Left ventricle myocardium inferior (tissue), 1 donor: ENCODE results near the gene MARK4. TPM values are rescaled to one million over a fixed set of nuclear protein-coding genes. Genes with fewer than 3 reads are reported as not detected.

Experiments
- DNase-seq: peaks from one replicate; pipeline ENCODE4 v3.0.0-alpha.2; 2020
- H3K27ac ChIP-seq: fragments of 200-600 bp; replicated peaks from 2 replicates; pipeline ENCODE4 v1.8.0; 2021
- H3K27me3 ChIP-seq: fragments of 200-600 bp; 2 replicates; pipeline ENCODE4 v1.8.0; 2021; ENCODE audit warnings: low read depth
- H3K36me3 ChIP-seq: fragments of 200-600 bp; 2 replicates; pipeline ENCODE4 v1.8.0; 2021
- H3K4me1 ChIP-seq: fragments of 200-600 bp; 2 replicates; pipeline ENCODE4 v1.8.0; 2021
- H3K4me3 ChIP-seq: fragments of 200-600 bp; 2 replicates; pipeline ENCODE4 v1.8.0; 2021; ENCODE audit warnings: mild to moderate bottlenecking, moderate library complexity
- H3K9me3 ChIP-seq: fragments of 200-600 bp; replicated peaks from 2 replicates; pipeline ENCODE4 v1.8.0; 2021
- intact Hi-C: fragments of 100-400 bp; cut with micrococcal nuclease; formaldehyde crosslinking; loops from one replicate; pipeline ENCODE4 v1.11.0; 2022
- total RNA-seq: library from RNA; stranded (reverse); fragmentation: NEBNext Ultra II Directional; extraction: Animal tissue kit (Norgen Biotek cat#: 25700); gene quantifications from one replicate; pipeline ENCODE4 v1.2.1, GENCODE V29; 2021
- TF ChIP-seq, protein P1 (sequence below): fragments of 200-600 bp; IDR thresholded peaks from 2 replicates; pipeline ENCODE4 v1.8.0; 2021; ENCODE audit warnings: antibody characterized with exemption, mild to moderate bottlenecking, borderline replicate concordance
- donor health status: DM: no; HTN: yes; CAD: no; lungs with severe emphysema.

MARK4 gene
- total RNA-seq, 1 donor from 2014 or later = 26.5 TPM

DNA sequence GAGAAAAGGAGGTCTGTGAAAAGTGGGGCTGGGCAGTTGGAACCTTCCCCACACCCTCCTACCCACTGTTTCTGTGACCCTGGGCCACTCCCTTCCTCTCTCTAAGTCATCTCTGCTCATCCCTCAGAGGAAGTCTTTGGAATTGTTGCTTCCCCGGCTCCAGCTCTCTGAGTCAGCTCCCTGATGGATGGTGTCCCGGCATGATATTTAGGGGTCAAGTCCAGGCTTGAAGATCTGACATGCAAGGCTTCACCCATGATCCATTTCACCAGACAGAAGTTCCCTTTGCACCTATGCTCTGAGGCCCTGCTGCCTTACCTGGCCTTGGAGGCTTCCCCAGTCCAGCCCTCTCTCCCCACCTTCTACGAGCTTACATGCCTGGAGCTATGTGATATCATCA lies 19.2 kb upstream of the MARK4 start:
- no peak for DNase-seq
- Histone ChIP-seq H3K27ac (no peak overlapping the region), H3K4me3 (no peak overlapping the region), H3K36me3 (no peaks in the 10 kb centered on the region), H3K4me1 (peaks cover 9% of the 10 kb centered on the region), H3K27me3 (peaks cover 40% of the 10 kb centered on the region), H3K9me3 (no peaks in the 10 kb centered on the region)
- intact Hi-C loops = no loop called here
- TF ChIP-seq, protein P1, sequence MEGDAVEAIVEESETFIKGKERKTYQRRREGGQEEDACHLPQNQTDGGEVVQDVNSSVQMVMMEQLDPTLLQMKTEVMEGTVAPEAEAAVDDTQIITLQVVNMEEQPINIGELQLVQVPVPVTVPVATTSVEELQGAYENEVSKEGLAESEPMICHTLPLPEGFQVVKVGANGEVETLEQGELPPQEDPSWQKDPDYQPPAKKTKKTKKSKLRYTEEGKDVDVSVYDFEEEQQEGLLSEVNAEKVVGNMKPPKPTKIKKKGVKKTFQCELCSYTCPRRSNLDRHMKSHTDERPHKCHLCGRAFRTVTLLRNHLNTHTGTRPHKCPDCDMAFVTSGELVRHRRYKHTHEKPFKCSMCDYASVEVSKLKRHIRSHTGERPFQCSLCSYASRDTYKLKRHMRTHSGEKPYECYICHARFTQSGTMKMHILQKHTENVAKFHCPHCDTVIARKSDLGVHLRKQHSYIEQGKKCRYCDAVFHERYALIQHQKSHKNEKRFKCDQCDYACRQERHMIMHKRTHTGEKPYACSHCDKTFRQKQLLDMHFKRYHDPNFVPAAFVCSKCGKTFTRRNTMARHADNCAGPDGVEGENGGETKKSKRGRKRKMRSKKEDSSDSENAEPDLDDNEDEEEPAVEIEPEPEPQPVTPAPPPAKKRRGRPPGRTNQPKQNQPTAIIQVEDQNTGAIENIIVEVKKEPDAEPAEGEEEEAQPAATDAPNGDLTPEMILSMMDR = no peak

DNA sequence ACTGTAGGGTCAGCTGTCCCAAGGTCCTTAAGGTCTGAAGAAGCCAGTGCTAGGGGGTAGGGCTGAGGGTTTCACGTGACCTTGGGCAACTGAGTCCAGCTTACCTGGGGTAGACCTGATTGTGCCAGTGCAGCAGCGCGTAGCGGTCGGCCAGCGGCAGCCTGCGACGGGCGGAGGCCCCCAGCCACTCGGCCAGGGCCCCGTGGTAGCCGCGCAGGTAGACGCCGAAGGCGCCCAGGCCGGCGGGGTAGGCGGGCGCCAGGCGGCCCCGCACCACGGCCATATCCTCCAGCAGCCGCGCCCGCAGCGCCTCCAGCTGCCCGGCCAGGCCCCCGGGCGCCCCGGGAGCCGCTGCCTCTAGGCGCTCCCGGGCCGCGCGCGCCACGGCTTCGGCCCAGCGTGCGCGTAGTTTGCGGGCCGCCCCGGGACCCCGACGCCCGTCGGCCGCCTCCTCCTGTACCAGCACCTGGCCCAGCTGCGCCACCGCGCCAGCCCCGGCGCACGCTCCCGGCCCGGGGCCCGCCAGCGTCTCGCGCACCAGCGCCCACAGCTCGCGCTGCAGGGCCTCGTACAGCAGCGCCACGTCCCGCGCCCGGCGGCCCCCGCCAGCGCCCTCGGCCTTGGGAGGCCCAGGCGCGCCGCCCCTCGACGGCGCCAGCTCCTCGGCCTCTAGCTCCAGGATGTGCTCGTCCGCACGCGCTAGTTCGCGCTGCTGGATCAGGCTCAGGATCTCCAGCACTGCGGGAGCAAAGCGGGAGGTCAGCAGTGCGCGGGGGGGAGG lies 16.8 kb upstream of the MARK4 start:
- intact Hi-C loops = no loop called here
- H3K9me3 ChIP-seq = no peaks in the 10 kb centered on the region
- H3K36me3 ChIP-seq = no peaks in the 10 kb centered on the region
- peaks cover 50% of the 10 kb centered on the region for H3K27me3 ChIP-seq
- H3K4me3 ChIP-seq = no peak overlapping the region
- no peak for DNase-seq
- H3K27ac ChIP-seq = no peak overlapping the region
- peaks cover 9% of the 10 kb centered on the region for H3K4me1 ChIP-seq
- TF ChIP-seq, protein P1 = no peak

DNA sequence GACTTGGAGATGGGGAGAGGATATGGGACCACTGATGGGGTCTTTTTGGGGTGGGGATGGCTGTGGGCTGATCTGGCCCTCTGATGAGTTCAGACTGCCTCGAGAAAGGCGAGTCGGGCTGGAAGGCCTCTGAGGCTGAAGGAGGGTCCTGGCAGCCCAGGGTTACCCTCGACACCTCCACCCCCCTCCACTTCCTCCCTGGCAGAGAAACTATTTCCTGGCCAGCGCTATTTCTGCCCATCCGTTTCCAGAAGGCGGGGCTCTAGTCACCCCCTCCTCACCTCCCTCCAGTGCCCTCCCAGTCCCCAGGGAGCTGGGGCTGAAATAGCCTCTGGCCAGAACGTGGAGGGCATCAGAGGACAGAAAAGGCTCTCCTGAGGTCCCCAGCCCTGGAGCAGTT lies 15.6 kb upstream of the MARK4 start:
- no peak overlapping the region for H3K4me3 ChIP-seq
- DNase-seq = no peak
- TF ChIP-seq, protein P1 = no peak
- H3K9me3 ChIP-seq = no peaks in the 10 kb centered on the region
- H3K27me3 ChIP-seq = peaks cover 50% of the 10 kb centered on the region
- intact Hi-C loops = no loop called here
- peaks cover 9% of the 10 kb centered on the region for H3K4me1 ChIP-seq
- H3K27ac ChIP-seq = no peak overlapping the region
- no peaks in the 10 kb centered on the region for H3K36me3 ChIP-seq

DNA sequence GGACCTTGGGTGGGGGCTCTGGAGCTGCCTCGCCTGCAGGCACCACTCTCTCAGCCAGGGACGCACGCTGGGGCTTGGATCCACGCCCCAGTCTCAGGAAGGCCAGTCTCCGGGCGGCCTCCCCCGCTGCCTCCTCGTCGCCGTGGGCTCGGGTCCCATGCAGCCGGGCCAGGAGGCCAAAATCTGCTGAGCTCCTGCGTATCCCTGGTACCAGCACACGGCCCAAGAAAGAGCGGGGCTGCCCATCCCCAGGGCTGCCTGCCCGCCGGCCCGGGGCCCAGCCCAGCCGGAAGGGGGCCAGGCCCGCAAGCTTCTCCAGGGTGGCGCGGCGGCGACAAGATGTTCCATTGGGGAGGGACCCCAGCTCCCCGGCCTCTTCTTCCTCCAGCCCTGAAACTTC lies 12.5 kb upstream of the MARK4 start:
- Histone ChIP-seq H3K36me3 (no peaks in the 10 kb centered on the region), H3K27me3 (peaks cover 34% of the 10 kb centered on the region), H3K27ac (no peak overlapping the region)

DNA sequence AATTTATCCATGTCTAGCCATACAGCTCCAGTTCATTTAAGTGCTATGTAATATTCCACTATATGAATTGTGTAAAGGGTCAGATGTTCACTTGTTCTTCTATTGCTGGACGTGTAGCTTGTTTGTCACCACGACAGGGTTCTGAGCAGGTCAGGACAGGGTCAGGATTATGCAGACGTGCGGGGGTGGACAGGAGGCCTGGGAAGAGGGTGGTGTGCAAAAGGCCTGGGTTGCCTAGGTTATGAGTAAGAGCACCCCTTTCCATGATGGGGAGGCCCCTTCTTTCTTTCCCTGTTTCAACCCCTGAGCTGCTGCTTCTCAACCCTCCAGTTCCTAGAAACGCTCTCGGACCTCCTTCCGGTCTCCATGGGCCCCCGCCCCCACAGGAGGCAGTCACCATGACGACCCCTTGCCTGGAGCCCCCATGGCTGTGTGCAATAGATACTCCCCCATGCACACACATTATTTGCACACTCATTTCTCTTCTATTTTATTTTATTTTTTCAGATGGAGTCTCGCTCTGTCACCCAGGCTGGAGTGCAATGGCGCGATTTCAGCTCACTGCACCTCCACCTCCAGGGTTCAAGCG lies 7.8 kb upstream of the MARK4 start:
- Histone ChIP-seq H3K9me3 (no peaks in the 10 kb centered on the region), H3K4me1 (peaks cover 32% of the 10 kb centered on the region), H3K27ac (no peak overlapping the region), H3K36me3 (no peaks in the 10 kb centered on the region), H3K4me3 (no peak overlapping the region), H3K27me3 (peaks cover 7% of the 10 kb centered on the region)
- TF ChIP-seq, protein P1 = no peak
- no peak for DNase-seq
- intact Hi-C loops = no loop called here

More for the DNA sequence above, 12.5 kb upstream of the MARK4 start:
- no peaks in the 10 kb centered on the region for H3K9me3 ChIP-seq
- H3K4me3 ChIP-seq = no peak overlapping the region
- TF ChIP-seq, protein P1 = no peak
- DNase-seq = no peak
- intact Hi-C loops = no loop called here
- H3K4me1 ChIP-seq = peaks cover 14% of the 10 kb centered on the region
